NCI-H82 (cell line): ENCODE measurements around the gene MCCC1.
A peak's percentile ranks its signal among the peaks of the same experiment; 100 is the strongest.
"Not testable (repeated sequence)": the region's sequence is repeated elsewhere in the genome, so short reads cannot be mapped to it uniquely, and the experiment has no call there.

Experiments used
- DNase-seq: peaks from one replicate; lab custom pipeline; 2025; lab: John Stamatoyannopoulos, UW

MCCC1 gene

DNA sequence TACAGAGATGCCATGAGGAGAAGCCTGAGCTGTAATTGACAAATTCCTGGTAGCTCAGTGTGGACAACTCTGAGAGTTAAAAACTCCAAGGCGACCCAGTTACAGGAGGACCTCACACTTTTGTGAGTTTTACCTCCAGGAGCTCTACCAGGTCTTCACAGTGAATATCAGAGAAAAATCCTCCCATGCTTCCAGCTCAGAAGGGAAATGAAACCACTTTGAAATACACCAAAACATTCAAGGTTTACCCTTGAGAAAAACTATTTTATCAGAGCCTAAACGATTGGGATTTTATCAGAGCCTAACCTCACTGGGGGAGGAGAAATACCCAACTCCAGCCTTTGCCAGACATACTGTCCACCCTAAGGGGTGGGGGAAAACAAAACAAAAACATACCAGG, 52.4 kb downstream of the MCCC1 start:
- no peak for DNase-seq

DNA sequence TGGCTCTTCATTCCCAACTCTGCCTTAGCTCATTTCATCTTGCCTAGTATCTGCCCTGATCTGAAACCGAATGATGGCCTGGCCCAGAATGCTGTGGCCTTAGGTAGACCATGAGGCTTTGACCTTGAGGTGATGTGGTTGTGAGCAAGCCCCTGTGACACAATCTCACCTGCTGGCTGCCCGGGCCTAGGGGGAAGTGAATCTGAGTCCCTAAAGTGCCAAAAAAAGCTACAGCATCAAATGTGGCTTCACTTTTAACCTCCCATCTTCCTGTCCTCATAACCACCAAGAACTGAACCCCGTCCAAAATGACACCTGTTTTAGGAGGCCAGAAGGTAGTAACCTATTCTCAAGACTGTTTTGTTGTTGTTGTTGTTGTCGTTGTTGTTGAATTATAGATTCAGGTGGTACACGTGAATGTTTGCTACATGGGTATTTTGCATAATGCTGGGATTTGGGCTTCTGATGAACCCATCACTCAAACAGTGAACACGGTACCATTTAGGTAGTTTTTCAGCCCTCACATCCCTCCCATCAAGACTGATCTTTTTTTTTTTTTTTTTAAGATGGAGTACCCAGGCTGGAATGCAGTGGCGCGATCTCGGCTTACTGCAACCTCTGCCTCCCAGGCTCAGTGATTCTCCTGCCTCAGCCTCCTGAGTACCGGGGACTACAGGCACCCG, 54.6 kb downstream of the MCCC1 start:
- no peak for DNase-seq

DNA sequence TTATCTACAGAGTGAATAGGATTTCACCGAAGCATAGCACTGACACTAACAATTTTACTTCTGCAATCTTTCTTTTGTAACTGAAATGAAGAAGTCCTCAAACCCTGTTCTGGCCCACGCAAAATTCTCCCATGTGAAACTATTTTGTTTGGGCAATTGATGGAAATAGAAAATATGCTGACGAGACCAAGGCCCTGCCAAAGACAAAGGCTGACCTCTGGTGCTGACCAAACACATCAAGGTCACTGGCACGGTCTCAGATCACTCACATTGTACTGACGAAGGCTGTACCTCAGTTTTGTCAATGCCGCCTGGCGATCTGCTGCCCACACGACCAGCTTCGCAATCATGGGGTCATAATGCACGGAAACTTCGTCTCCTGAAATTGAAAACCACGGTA, 60.5 kb downstream of the MCCC1 start:
- DNase-seq = no peak

DNA sequence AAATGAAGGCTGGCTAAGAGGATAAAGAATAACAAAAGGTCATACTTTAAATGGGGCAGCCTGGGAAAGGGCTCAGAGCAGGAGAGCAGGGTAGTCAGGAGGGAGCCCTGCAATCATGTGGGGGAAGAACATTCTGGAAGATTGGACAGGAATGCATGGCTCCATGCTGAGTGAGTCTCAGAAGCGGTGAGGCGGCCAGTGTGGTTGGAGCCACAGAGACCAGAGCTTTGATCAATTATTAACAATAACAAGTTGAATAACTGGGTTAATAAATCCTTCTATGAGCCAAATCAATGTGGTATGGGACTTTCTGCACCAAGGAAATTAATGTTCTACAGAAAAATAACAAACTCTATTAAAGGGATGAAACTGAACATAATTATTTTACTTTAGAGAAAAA, 61.1 kb downstream of the MCCC1 start:
- no peak for DNase-seq

DNA sequence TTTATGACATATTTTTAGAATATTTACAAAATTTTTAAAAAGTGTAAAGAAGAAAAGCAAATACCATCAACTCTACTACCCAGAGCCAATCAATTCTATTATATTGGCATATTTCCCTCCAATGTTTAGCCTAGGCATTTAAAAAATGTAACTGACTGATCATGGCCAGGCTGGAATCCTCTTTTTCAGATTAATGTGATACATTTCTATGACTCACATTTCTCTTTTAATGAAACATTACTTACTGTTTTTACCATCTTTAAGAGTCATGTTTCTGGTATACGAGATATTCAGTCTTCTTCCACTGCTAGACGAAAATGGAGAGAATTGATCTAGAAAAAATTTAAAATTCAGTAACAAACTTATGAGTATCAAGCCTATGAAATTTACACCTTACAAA, 65.5 kb downstream of the MCCC1 start:
- DNase-seq = no peak

DNA sequence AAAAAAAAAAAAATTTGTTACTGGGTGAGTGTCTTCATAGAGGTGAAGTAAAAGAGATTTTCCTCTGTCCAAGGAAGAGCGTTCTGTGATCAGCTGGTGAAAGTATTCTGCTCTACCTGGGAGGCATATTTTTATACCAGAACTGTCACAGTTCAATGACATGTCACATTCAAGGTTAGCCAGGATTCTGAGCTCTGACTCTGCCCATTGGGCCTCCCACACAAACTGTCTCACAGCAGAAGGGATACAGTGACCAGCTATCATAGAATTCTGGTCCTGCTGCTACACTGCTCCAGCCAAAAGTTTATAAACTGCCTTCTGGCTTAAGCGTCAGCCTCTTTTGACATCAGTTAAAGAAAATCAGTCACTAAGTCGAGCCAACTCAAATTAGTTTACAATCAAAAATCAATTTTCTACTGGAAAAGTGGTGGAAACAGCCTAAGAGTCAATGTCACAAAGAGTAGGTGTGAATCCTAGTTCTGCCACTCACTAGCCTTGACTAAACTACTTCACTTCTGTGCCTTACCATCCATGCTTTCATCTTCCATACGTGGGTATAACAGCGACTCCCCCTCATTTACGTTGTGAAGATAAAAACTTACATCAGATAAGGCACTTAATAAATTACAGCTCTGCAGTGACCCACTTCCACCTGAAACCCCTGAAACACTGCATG, 66.3 kb downstream of the MCCC1 start:
- no peak for DNase-seq

DNA sequence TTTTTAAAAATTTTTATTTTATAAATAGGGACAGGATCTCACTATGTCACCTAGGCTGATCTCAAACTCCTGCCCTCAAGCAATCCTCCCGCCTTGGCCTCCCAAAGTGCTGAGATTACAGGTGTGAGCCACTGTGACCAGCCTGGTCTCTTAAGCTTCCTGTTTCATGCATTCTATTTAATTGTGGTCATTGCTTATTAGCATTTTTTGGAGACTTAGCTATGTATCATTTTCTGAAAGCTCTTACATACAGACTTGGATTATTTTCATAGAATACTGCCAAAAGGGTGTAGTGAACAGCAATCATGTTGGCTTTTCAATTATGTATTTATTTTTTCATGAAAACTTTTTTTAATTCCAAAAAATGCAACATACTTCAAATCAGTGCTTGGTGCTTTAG, 67.5 kb downstream of the MCCC1 start:
- DNase-seq = no peak

DNA sequence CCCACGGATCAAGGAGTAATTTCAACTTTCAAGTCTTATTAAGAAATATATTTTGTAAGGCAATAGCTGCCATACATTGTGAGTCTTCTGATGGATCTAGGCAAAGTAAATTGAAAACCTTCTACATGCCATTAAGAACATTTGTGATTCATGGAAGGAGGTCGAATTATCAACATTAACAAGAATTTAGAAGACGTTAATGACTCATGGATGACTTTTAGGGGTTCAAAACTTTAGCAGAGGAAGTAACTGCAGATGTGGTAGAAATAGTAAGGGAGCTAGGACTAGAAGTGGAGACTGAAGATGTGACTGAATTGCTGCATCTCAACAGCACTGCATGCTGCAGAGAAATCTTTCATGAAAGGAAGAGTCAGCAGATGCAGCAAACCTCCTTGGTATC, 70.9 kb downstream of the MCCC1 start:
- DNase-seq = no peak

DNA sequence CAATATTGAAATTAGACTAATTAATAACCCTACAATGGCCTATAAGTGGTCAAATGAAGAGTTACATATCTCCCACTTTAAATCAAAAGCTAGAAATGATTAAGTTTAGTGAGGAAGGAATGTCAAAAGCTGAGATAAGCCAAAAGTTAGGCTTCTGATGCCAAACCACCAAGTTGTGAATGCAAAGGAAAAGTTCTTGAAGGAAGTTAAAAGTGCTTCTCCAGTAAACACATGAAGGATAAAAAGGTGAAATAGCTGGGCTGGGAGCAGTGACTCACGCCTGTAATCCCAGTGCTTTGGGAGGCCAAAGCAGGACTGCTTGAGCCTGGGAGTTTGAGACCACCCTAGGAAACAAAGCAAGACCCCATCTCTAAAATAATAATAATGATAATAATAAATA, 72.0 kb downstream of the MCCC1 start:
- DNase-seq = no peak

DNA sequence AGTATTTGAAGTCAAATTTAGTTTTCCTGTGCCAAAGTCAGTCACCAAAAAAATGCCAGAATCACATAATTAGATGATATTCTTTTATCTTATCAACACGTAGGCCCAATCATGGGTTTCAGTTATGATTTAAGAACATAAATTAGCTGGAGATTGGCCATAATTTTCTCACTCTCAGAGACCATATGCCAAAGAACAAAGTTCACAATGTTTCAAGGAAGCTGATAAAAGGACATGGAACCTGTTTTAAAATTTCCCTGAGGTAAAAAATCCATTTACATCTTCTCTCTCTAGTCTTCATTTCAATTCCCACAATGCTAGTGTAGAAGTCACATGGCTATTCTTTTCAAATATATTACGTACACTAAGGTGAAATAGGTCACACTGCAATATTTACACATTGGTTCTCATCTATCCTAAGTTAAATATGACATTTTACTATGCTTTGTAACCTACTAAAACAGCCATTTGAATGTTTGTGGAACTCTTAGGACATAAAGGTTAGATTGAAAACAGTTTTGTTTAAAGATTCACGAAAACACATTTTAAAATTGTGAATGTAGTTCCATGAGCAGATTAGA, 76.3 kb downstream of the MCCC1 start:
- no peak for DNase-seq

DNA sequence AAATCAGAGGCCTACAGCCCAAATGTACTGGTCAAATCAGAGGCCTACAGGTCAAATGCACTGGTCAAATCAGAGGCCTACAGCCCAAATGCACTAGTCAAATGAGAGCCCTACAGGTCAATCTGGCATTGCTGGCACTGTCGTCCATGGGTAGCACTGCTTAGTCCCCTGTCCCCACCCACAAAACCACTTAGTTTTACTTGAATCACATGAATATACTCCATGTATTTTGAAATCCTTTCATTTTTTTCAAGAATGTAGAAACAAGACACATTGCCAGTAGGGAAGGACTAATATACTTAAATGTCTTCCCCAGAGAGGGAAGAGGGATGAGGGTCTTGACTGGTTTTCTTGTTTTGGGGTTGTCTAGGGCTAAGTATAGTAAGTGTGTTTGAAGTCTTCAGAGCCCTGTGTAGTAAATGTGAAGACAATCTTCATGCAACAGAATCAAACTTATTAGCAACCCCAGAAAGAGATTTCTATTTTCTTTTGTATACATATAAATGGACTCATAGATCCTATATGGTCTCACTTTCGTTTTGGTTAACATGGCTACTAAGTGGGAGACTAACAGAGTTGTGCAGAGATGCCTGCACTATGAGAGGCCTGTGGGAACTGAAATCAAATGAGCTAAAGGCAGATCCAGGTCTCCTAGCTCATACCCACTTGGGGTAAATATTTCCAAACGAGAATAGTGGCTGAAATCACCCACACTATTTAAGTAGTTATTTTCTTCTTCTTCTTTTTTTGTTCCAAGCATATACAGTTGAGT, 80.7 kb downstream of the MCCC1 start:
- no peak for DNase-seq

DNA sequence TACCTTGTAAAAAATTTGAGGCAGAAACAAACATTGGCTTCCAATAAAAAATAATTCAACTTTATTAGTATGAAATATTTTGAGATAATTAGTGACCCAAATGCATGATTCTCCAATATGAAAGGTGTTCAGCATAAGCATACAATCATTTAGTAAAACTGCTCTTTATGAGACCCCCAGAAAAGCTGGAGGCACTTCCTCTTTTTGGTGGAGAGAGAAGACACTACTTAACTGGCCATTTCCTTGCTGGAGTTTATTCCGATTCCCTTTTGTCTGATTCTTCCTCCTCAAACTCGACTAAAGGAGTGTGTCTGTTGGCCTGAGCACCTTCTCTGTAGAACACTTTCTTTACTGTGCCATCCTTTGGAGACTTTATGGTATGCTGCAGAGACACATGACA, 84.1 kb downstream of the MCCC1 start:
- no peak for DNase-seq

DNA sequence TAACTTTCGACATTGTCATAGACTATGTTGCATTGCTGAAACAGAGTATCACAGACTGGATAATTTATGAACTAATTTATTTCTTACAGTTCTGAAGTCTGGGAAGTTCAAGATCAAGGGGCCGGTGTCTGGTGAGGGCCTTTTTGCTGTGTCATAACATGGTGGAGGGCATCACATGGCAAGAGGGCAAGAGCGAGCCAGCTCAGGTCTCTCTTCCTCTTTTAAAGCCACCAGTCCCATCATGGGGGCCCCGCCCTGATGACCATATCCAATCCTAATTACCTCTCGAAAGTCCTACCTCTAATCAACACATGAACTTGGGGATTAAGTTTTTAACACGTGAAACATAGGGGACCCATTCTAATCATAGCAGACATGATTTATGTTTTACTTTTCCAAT, 85.4 kb downstream of the MCCC1 start:
- DNase-seq = no peak

DNA sequence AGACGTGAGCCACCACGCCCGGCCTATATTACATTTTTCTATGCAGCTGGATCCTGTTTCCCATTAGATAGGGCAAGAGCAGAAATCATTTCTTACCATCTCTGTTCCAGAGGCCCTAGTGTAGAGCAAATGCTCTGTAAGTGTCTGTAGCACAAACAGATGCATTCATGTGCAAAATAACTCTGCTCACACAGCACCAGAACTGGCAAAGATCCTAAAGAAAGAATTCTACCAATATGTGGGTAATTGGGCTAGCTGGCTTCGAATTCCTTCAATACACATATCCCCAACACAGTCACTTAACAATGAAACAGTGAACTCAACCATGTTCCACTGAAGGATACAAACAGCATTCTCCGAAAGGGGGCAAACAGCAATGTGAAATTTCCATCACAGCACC, 86.2 kb downstream of the MCCC1 start:
- no peak for DNase-seq

DNA sequence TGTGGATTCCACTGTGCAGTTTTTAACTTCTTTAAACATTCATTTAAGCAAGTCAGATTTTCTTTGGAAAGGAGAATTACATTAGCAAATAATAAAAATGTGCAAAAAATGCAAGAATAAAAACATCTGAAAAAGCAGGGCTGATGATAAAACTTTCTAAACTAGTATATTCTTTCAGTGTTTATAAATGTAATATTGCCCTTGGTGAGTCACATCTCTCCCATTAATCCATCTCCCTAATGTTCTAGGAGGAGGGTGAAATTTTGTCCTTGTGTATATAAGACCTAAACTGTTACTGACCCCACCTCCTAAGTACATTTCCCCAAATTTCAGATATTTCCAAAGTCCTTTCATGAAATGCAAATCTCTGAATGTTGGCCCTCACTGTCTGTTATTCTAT, 90.5 kb downstream of the MCCC1 start:
- no peak for DNase-seq

DNA sequence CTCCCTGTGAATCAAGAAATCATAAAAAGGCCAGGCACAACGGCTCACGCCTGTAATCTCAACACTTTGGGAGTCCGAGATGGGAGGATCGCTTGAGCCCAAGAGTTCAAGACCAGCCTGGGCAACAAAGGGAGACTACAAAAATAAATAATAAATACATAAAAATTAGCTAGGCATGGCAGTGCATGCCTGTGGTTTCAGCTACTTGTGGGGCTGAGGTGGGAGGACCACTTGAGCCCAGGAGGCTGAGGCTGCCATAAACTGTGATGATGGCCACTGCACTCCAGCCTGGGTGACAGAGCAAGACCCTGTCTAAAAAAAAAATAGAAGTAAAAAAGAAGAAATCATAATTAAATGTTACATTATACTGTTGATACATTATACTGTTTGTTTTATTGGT, 91.0 kb downstream of the MCCC1 start:
- no peak for DNase-seq

DNA sequence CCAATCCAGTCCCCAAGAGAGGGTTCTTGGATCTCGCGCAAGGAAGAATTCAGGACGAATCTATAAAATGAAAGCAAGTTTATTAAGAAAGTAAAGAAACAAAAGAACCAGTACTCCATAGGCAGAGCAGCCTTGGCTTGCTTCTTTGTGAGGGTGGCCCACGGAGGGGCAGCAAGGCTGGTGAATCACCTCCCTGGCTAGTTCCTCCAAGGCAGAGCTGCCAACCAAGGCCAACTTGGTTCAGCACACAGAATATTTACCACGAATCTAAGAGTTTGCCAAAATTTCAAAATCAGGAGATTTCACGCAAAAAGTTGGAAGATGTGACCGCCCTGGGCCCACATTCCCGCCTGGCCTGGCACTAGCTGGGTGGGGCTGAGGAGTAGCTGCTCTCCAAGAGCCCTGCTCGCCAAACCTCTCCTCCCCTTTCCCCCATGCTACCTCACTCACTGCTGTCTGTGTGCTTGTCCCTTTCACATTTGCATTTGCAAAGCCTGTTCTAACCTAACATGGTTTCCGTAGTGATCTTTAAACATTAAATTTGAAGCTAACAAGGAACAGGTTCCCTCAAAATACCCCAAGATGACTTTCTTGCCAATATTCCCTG, 92.8 kb downstream of the MCCC1 start:
- no peak for DNase-seq

DNA sequence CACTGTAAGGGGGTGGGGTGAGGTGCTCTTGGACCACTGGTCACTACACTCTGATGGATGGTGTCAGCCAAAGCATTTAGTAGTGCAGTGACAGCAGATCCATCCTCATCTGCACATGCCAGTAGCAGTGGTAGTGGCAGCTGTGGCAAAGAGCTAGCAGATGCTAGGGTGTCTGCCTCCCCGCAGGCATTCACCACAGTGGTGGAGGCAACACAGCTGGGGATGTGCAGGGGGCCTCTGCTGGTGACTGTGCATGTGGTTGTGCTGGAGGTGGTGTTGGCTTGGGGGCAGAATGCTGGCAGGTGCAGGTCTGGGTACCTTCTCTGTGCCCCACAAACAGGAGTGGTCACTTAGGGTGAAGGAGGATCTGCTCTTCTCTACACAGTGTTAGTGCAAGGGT, 99.5 kb downstream of the MCCC1 start:
- DNase-seq = no peak

DNA sequence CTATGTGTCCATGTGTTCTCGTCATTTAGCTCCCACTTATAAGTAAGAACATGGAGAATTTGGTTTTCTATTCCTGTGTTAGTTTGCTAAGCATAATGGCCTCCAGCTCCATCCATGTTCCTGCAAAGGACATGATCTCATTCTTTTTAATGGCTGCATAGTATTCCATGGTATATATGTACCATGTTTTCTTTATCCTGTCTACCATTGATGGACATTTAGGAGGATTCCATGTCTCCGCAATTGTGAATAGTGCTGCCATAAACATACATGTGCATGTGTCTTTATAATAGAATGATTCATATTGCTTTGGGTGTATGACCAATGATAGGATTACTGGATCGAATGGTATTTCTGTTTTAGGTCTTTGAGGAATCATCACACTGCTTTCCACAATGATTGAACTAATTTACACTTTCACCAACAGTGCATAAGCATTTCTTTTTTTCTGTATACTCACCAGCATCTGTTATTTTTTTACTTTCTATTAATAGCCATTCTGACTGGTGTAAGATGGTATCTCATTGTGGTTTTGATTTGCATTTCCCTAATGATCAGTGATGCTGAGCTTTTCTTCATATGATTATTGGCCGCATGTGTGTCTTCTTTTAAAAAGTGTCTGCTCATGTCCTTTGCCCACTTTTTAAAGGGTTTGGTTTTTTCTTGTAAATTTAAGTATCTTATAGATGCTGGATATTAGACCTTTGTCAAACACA, 105.7 kb downstream of the MCCC1 start:
- not testable (repeated sequence) for DNase-seq

DNA sequence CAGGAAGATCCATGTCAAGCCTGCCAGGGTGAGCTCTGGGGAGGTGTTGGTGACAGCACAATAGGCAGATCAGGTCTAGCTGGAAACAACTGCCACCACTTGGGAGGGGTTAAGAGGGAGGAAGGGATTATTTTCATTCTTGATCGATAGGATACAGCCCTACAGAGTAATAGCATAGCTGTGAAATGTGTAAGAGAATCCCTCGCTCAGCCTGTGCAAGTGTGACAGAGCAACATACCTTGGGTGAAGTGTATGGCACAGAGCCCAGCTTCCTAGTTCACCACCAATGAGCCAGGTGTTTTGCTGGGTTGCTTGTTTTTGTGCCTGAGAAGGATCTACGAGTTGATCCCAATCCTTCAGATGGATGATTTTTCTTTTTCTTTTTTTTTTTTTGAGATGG, 109.7 kb downstream of the MCCC1 start:
- DNase-seq = peak; percentile 55

DNA sequence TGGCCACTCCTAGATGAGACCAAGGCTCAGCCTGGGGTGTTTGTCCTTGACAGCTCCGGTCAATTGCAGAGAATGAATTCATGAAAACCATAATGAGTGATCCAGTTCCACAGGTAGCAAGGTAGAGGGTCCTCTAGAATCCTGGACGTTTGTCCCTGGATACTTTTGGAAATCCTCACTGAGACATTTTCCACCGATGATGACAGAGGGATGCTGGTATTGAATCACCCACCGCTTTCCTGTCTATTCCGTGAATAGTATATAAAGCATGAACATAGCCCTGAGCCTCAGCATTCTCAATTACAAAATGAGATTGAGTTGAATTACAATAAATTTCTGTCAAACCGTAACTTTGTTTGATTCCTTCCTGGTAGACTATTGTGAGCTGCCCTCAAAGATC, 113.3 kb downstream of the MCCC1 start:
- DNase-seq = no peak

DNA sequence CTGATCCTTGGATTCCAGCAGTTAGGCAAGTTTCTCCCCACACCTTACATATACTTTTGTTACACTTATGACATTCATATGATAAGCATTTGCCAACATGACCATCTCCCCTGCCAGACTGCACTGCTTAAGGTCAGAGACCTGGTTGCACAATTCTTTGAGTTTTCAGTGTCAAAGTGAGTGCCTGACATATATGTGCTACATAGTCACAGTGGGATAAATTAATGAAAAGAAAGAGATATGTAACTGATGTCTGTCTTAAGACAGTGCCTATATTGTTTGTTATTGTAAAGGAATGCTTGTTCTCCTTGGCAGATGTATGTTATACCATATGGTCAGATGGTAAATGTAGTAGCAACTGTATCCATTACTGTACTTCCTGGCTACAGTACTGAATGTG, 115.4 kb downstream of the MCCC1 start:
- no peak for DNase-seq
